Loucy (cell line): Measurements from ENCODE around the gene UBE2J1.

Experiments
- EZH2phosphoT487 ChIP-seq: fragments of 200-600 bp; IDR thresholded peaks from 2 replicates; pipeline ENCODE4 v1.6.1; 2018; ENCODE audit warnings: antibody characterized with exemption, mild to moderate bottlenecking, moderate library complexity, borderline replicate concordance
- TF ChIP-seq, protein P1 (sequence below): fragments of 200-600 bp; sonication (generic); conservative IDR thresholded peaks from 2 replicates; pipeline ENCODE4 v1.5.1; 2014; ENCODE audit warnings: mild to moderate bottlenecking, antibody characterized with exemption, low read length

GRCh38 chr6:89298680-89299465 lies 53.6 kb downstream of the UBE2J1 start:
- TF ChIP-seq, protein P1, sequence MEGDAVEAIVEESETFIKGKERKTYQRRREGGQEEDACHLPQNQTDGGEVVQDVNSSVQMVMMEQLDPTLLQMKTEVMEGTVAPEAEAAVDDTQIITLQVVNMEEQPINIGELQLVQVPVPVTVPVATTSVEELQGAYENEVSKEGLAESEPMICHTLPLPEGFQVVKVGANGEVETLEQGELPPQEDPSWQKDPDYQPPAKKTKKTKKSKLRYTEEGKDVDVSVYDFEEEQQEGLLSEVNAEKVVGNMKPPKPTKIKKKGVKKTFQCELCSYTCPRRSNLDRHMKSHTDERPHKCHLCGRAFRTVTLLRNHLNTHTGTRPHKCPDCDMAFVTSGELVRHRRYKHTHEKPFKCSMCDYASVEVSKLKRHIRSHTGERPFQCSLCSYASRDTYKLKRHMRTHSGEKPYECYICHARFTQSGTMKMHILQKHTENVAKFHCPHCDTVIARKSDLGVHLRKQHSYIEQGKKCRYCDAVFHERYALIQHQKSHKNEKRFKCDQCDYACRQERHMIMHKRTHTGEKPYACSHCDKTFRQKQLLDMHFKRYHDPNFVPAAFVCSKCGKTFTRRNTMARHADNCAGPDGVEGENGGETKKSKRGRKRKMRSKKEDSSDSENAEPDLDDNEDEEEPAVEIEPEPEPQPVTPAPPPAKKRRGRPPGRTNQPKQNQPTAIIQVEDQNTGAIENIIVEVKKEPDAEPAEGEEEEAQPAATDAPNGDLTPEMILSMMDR, result no peak
- TF ChIP-seq EZH2phosphoT487, result no peak
